GM19395 (cell line): ENCODE results near the gene MRPL14.
"Not testable (repeated sequence)": the region's sequence is repeated elsewhere in the genome, so short reads cannot be mapped to it uniquely, and the experiment has no call there.

Source experiments
- ATAC-seq: cut with Tn5 transposase; IDR thresholded peaks from one replicate; pipeline ENCODE4 v1.9.1; 2021; ENCODE audit warnings: mild to moderate bottlenecking, moderate library complexity; ENCODE audit not compliant: unreplicated experiment

Gene MRPL14

DNA sequence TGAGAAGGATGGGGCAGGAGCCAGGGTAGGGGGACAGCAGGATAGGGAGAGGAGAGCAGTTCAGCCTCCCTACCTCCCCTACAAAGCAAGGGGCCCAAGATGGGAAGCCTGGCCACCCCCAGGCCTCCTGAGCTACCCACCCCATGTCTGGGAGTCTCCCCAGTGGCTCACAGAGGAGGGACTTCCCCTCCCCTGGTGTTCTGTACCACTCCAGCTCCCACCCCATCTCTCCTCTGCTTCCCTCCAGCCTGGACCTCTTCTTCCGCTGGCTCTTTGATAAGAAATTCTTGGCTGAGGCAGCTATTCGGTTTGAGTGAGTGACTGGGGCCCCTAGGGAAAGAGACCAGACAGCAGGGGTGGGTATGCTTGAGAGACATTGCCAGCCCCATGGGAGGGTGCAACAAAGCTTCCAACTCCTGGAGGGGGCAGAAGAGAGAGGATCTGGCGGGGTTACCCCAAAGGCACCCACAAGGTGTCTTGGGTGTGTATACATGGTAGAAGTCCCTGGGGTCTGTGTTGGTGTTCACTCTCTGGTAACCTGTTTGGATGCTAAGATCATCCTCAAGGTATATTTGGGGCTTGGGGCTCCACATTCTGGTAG lies 23.2 kb upstream of the MRPL14 start:
- no peak for ATAC-seq

GRCh38 chr6:44149369-44150012 lies 22.2 kb upstream of the MRPL14 start:
- no peak for ATAC-seq

DNA sequence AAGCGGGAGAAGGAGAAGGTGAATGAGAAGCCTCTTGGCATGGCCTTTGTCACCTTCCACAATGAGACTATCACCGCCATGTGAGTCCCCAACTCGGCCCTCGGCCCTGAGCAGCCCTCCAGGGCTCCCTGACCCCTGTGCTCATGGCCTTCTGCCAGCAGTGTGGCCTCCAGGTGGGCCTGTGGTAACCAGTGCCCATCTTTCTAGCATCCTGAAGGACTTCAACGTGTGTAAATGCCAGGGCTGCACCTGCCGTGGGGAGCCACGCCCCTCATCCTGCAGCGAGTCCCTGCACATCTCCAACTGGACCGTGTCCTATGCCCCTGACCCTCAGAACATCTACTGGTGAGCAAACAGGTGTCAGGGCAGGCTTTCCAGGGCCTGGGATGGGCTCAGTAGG lies 21.1 kb upstream of the MRPL14 start:
- no peak for ATAC-seq

- no peak for ATAC-seq
These were observed 20.0 kb upstream of the MRPL14 start for GRCh38 chr6:44147256-44147655.

DNA sequence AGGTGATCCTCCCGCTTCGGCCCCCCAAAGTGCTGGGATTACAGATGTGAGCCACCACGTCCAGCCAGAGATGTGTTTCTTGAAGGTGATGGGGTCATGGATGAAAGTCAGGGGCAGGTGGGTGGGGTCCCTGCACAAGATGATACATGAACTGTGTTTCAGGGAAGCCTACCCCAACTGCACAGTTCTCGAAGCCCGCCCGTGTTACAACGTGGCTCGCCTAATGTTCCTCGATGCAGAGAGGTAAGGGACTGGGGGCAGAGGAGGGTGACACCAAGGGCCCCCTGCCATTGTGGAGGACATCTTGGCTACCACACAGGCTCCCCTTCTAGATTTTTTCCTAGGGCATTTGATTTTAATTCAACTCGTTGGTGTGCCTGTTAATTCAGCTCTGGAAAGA lies 19.4 kb upstream of the MRPL14 start:
- ATAC-seq = no peak

- no peak for ATAC-seq
These were observed 18.6 kb upstream of the MRPL14 start for GRCh38 chr6:44145839-44146238.

DNA sequence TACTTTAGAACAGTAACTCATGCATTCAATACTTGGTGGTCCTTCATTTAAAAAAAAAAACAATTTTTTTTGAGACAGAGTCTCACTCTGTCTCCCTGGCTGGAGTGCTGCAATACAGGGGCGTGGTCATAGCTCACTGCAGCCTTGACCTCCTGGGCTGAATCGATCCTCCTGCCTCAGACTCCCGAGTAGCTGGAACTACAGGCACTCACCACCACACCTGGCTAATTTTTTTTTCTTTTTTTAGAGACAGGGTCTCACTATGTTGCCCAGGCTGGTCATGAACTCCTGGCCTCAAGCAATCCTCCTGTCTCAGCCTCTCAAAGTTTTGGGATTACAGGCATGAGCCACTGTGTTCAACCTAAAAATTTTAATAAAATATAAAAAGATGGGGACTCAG lies 17.3 kb upstream of the MRPL14 start:
- not testable (repeated sequence) for ATAC-seq

DNA sequence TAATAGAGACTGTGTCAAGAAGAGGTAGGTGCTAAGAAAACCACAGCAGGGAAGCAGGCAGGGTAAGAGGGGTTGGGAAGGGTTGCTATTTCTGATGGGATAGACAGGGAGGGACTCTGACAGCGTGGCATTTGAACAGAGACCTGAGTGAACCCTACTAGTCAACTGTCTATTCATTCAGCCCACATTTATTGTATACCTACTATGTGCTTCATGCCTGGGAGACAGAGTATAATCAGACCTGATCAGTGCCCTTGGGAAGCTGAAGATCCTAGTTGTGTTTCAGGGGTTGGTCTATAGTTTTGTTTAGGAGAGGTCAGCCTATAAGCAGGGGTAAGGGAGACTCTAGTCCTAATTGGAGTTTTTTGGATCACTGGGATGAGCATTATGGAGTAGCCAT lies 16.5 kb upstream of the MRPL14 start:
- ATAC-seq = no peak

GRCh38 chr6:44142835-44143234 lies 15.6 kb upstream of the MRPL14 start:
- no peak for ATAC-seq

DNA sequence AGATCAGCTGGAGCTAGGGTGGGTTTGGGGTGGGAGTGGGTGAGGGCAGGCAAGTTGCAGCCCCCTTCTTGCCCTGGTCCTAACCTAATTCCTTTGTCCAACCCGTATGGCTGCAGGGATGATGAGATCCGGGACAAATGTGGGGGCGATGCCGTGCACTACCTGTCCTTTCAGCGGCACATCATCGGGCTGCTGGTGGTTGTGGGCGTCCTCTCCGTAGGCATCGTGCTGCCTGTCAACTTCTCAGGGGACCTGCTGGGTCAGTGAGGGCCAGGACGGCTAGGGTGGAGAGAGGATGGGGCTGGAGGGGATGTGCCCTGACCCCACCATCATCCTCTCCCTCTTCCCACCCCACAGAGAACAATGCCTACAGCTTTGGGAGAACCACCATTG lies 12.1 kb upstream of the MRPL14 start:
- ATAC-seq = no peak

DNA sequence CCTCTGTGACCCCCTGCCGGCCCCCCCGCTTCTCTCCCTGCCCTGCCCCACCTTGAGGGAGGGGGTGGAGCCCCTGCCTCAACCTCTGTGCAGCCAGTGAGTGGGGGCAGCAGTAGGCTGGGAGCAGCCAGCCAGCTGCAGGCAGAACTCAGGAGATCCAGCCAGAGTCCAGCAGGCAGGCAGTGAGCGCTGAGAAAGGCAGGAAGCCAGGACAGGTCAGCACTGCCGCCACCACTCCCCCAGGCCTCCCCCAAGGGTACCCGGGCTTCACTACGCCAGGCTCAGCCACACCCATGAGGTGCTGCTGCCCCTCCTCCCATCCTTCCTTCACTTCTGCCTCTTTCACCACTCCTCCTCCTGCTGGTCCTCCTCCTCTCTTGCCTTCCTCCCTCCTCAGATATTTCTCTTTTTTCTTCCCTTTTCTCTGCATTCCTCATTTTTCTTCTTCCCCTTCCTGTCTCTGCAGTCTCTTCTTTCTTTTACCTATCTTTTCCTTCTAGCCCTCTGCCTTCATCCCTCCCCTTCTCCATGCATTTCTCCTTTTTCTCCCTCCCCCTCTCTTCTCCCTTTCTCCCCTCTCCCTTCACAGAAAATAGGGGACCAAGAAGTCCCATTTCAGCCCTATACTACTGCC lies 11.6 kb upstream of the MRPL14 start:
- no peak for ATAC-seq

DNA sequence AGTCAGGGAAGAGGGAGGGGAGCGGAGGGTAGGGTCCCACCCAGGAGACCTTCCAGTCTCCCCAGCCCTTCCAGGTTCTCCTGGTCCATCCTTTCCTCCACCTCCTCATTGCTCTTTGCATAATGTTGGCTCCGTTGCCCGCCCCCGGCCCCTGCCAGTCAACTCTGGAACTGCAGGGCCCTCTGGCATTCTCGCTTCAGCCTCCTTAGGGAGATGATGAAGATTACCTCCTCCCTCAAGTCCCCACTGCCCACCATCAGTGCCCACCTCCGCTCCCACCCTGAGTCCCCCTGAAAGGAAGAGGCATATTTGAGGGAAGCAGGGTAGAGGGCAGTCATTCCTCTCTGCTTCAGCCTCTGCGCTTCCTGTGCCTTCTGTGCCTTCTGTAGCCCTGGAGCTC lies 8.6 kb upstream of the MRPL14 start:
- ATAC-seq = no peak

- ATAC-seq = no peak
These were observed 8.0 kb upstream of the MRPL14 start for GRCh38 chr6:44135173-44135758.

DNA sequence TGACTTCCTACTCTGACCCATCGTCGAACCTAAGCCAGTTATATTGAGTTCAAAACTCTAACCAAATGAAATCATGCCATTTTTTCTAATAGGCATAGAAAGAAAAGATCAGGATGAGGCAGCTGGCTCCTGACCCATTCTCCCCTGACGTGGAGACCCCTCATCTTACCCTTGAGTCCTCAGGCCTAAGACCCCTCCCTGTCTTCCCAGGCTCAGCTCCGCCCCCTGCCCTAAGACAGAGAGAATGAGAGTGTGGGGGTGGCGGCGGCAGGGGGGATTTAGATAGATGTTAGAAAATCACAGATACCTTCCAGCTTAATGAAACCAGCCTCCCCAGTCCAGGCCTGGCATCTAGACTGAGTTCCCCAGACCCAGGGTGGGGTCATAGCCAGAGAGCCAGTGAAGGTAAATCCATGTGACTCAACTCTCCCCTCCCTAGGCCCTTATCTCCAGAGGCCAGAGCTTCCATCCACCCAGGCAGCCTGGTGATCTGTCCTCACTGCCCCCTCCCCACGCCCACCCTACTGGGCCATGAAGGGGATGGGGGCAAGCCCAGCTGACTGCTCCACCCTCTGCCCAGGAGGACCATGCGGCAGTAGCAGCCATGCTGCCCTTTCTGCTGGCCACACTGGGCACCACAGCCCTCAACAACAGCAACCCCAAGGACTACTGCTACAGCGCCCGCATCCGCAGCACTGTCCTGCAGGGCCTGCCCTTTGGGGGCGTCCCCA lies 6.9 kb upstream of the MRPL14 start:
- no peak for ATAC-seq

- ATAC-seq = no peak
These were observed 6.0 kb upstream of the MRPL14 start for GRCh38 chr6:44133003-44133931.

GRCh38 chr6:44132476-44132875 lies 5.2 kb upstream of the MRPL14 start:
- ATAC-seq = no peak

DNA sequence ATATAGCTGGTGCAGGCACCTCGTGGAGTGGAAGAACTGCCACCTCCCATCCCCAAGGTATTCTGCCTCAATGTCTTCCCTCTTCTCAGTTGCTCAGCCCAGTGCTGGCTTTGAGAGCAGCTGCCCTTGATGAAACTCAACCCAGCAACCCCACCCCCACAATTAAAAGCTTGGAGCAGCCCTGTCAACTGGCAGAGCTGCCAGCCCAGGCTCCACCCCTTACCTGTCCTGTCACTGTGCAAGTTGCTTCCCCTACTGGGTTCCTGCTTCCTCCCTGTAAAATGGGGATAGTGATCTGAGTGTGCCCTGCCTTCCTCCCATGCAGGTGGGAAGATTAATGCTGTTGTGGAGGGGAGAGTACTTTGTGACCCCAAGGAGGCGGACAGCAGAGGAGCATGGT lies 4.6 kb upstream of the MRPL14 start:
- no peak for ATAC-seq

DNA sequence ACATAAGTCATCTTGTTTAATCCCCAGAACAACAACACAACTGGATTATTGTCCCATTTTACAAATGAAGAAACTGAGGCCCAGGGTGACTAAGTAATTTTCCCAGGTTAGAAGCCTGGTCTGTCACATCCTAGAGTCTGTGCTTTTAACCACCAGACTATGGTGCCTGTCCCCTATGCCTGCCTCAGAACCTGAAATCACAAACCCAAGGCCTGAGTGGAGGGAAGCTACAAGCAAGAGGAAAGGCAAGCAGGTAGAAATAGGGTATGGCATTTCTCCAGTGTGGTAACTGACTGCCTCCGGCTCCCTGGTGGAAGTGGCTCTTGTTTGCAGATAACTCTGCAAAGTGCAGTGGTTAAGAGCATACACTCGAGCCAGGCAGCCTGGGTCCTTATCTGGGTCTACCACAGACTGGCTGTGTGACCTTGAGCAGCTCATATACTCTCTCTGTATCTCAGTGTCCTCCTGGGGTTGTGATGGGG lies 2.6 kb upstream of the MRPL14 start:
- ATAC-seq = no peak

GRCh38 chr6:44128020-44128917 lies 1.0 kb upstream of the MRPL14 start:
- ATAC-seq = peak; percentile 31
